DMS79 (cell line): ENCODE results near the gene ROBO1.
"Not testable (repeated sequence)": the region's sequence is repeated elsewhere in the genome, so short reads cannot be mapped to it uniquely, and the experiment has no call there.

ENCODE experiments used
- DNase-seq: peaks from one replicate; lab custom pipeline; 2025; lab: John Stamatoyannopoulos, UW

Gene ROBO1

DNA sequence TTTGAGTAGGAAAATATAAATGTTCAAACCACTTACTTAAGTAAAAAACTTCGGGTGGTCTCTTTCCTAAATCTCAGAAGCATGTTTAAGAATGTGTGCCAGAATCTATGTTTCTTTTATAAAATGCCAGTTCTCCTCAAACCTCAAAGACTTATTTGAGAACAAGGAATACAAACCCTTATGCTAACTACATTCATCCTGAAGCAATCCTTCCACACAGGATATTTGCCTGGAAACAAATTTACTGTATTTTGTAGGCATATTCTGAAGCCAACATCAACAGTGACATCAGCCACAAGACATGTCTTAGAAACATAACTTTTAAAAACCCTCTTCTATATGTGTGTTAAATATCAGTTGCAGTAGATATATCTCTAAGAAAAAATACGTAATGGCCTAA lies 1077.0 kb downstream of the ROBO1 start:
- DNase-seq, result no peak

DNA sequence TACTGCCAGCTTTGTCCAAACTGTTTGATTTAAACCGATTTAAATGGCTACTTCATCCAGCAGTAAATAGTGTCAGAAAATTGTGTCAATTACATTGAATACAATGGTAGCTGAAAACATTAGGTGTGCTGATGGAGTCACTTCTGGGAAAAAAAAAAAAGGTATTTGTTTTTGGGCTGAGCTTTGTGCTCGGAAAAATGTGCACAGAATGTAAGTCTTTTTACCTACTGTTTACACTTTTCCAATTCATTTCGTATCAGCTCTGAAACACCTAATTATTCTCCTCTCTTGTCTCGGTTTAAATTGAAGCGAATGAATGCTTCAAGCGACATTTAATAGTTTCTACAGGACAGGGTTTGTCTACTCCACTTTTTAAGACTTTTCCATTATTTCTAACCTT lies 1078.4 kb downstream of the ROBO1 start:
- DNase-seq, result no peak

GRCh38 chr3:78687520-78687919 lies 1080.3 kb downstream of the ROBO1 start:
- DNase-seq, result no peak

- DNase-seq, result no peak
These were observed 1084.5 kb downstream of the ROBO1 start for GRCh38 chr3:78683284-78683683.

- not testable (repeated sequence) for DNase-seq
These were observed 1092.5 kb downstream of the ROBO1 start for GRCh38 chr3:78675119-78675805.

- no peak for DNase-seq
These were observed 1097.1 kb downstream of the ROBO1 start for GRCh38 chr3:78670746-78671145.

DNA sequence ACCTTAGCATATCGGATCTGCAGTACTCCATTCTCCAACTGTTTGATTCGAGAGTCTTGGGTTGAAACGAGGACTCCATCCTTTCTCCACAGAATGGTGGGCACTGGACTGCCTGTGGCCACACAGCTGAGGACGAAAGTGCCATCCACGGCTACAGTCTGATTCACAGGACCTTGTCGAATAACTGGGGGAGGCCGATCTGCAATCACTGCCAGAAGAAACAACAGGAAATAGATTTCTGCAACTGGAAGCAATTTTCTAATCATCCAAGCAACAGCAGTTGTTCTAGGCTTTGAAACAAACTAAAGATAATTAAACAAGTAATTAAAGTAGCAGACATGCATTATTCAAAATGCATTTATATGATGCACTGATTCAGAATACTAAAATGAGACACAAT lies 1097.7 kb downstream of the ROBO1 start:
- DNase-seq, result no peak

DNA sequence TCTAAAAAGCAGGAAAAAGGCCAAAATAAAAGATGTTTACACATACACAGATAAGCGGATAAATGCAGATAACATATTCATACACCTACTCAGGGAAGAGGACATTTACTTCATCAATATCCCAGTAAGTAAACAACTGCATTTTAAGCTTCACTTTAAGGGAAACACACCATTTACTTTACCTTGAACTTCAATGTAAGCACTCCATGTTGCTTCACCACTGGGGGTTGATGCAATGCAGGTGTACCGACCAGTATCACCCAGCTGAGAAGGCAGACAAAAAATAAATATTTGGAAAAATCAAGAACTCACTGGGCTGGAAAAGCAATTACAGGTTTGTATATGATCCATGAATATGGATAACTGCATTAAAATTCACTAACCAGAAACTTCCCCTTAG lies 1099.5 kb downstream of the ROBO1 start:
- DNase-seq, result no peak

DNA sequence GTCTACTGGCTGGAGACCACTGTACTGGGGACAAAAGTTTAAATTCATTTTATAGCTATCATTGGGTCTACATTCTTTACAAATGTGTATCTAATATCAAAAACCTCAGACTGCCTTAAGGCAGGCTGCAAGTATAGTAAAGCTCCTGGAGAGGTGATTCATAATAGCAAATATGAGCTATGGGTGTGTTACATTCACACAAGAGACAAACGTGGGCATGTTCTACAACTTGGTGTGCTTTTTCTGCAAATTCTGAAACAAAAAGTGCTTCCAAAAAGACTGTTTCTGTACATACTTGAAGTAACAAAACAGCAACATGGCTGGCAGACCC lies 1101.4 kb downstream of the ROBO1 start:
- no peak for DNase-seq

DNA sequence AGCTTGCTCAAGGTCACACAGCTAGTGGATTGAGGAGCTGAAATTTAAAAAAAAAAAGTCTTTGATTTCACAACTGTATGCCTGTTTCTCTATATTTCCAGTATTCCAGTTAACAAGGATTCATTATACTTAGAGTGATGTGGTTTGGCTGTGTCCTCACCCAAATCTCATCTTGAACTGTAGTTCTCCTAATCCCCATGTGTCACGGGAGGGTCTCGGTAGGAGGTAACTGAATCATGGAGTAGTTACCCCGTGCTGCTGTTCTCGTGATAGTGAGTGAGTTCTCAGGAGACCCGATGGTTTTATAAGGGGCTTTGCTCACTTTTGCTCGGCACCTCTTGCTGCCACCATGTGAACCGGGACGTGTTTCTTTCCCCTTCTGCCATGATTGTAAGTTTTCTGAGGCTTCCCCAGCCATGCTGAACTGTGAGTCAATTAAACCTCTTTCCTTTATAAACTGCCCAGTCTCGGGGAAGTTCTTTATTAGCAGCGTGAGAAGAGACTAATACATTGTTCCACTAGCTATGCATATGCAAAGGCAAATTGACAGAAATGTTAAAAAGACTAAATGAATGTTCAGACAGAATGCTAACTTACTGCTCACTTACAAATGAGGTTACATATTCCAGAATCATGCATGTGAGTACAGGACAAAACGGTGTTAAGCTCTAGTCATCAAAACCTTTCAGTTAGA lies 1101.9 kb downstream of the ROBO1 start:
- DNase-seq, result no peak

- DNase-seq, result no peak
These were observed 1102.7 kb downstream of the ROBO1 start for GRCh38 chr3:78665101-78665500.

DNA sequence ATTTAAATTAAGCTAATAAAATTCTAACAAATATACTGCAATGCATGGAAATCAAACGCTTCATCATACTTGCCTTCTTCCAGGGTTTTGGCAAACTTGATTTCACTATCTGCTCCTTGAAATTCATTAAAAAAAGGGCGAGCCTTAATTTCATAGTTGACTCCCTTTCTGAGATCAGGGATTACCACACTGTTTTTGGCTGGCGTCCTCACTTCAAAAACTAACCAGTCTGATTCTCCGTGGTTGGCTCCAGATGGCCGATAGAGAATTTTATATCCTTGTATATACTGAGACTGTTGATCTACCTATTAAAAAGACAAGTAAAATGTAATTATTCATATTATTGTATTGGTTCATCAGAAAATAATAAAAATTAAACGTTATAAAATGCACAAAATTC lies 1106.8 kb downstream of the ROBO1 start:
- DNase-seq, result no peak

GRCh38 chr3:78659386-78659987 lies 1108.3 kb downstream of the ROBO1 start:
- no peak for DNase-seq

DNA sequence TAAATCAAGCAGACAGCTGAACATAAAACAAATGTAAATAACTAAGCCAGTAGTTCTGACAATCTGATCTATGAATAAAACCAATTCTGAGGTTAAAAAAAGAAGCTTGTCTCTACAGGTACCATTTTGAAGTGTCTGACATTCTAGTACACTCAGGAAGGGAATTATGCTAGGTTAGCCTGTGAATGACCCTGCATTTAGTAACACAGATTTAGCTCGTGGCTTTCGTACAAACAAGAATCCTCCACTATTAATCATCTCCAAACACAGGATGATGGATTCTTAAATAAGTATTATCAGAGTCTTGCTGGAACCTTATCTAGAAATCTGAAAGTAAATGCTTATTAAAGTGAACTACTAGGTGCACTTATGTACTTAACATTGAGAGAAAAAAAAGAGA lies 1120.1 kb downstream of the ROBO1 start:
- no peak for DNase-seq

DNA sequence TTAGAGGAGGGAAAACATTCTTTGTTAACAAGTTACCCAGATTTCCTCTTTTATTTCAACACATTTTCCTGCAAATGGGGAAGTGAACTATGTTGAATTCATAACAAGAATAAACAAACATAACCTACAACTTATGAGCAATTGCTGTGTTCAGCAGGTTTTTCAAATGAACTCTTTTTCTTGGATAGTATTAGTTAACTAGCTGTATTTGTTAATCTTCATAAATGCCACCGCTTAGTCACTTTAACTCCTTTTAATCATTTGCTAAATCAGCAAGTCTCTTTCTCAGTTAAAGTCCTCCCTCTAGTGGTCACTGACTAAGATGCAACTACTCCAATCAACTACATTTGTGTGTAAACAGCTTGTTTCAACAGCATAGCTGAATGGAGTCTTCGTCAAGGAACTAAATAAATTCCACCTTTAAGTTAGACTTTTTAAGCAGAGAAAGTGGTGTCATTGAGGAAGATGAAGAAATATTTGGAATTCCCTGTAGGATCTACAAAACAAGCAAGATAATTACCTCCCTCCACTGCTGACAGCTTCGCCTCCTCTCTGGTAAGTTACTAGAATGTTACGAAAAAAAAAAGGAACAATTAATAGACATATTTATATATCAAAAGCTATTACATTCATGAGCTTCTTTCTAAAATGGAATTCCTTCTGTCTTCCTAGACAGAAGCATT lies 1122.0 kb downstream of the ROBO1 start:
- no peak for DNase-seq

GRCh38 chr3:78644847-78645246 lies 1123.0 kb downstream of the ROBO1 start:
- no peak for DNase-seq

DNA sequence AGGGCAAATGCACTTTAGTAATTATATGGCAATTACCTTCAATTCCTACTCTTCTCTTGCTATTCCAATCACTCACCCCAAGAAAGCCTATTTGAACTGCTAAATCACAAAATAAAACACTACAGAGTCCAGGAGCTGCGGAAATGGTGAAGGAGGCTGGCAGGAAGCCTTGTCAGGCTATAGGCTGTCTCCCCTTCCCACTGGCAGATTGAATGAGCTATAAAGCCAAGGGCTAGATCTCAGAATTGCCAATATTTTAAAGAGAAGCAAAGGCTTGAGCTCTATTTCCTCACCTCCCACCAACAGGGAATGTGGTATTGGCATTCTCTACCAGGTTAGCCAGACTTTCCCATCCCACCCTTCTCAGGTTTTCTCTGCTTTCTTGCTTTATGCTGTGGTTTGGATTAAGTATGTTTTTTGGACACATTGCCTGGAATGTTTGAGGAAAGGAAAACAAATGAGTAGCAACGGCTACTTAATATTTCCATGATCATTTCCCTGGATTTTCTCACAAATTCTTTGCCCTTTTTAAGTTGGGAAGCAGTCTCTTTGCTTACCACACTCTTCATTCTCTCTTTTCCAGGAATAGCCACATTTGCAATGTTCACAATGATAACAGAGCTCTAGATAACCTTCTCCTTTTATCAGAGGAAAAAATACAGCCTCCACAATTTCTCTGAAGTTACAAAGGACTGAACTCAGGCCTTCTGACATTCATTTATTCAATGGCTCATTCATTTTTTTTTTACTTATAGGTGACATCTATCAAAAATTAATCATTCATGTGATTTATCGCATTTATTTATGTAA lies 1125.4 kb downstream of the ROBO1 start:
- no peak for DNase-seq

DNA sequence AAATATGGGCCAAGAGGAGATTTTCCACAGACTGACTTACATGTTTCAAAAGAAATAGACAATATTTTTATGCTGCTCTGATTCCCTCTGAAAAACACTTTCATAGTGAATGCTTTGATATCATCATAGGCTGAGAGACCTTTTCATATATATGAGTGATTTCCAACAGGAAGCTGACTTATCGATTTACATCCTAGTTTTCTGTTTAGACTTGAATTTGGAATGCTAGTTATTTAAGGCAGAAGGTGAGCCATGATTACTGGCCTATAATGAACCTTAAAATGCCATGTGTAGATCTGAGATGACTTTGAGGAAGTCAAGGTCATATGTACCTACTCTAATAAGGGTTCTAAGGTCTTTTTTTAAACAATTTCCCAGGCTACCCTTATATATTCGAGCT lies 1126.1 kb downstream of the ROBO1 start:
- DNase-seq, result no peak

GRCh38 chr3:78634316-78634715 lies 1133.5 kb downstream of the ROBO1 start:
- DNase-seq, result no peak

GRCh38 chr3:78633626-78634025 lies 1134.2 kb downstream of the ROBO1 start:
- no peak for DNase-seq

- DNase-seq, result no peak
These were observed 1134.8 kb downstream of the ROBO1 start for GRCh38 chr3:78632925-78633553.

- no peak for DNase-seq
These were observed 1138.3 kb downstream of the ROBO1 start for GRCh38 chr3:78629544-78629943.
